ENCODE measurements around the gene PCARE.

- no peak for TF ChIP-seq CTCF (IDR thresholded peaks at IDR 0.05)
- TF ChIP-seq POLR2A (IDR thresholded peaks at IDR 0.05): no peak
Measured at GRCh38 chr2:29109246-29109645, 34.9 kb upstream of the PCARE start.
